NCI-H2107 treated with DMSO at 0.1 percent for 48 hours (cell line): ENCODE measurements around the gene NDUFS1.
"Not testable (repeated sequence)": the region's sequence is repeated elsewhere in the genome, so short reads cannot be mapped to it uniquely, and the experiment has no call there.

ENCODE experiments used
- DNase-seq: peaks from one replicate; lab custom pipeline; 2025; ENCODE audit not compliant: unreplicated experiment; lab: John Stamatoyannopoulos, UW

The NDUFS1 gene

GRCh38 chr2:206159346-206160124 is at the start of gene NDUFS1, which contains the start of gene EEF1B2:
Gene NDUFS1 (minus strand): TSS chr2:206159444. CDS start chr2:206153678, 5,766 bp downstream.
Gene EEF1B2 (plus strand): TSS chr2:206159895. CDS start chr2:206159980, 85 bp downstream.
- peak; percentile 83 for DNase-seq

DNA sequence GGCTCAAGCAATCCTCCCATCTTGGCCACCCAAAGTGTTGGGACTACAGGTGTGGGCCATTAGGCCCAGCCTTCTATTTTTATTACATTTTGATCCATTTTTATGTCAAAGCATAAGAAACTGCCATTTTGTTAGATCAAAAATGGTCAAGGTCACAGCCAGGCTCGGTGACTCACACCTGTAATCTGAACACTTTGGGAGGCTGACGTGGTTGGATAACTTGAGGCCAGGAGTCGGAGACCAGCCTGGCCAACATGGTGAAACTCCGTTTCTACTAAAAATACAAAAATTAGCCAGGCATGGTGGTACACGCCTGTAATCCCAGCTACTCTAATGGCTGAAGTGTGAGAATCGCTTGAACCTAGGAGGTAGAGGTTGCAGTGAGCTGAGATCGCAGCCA is 49.7 kb upstream of the NDUFS1 start:
- no peak for DNase-seq

- DNase-seq, result not testable (repeated sequence)
Observed at GRCh38 chr2:206207316-206207715, 48.1 kb upstream of the NDUFS1 start.

DNA sequence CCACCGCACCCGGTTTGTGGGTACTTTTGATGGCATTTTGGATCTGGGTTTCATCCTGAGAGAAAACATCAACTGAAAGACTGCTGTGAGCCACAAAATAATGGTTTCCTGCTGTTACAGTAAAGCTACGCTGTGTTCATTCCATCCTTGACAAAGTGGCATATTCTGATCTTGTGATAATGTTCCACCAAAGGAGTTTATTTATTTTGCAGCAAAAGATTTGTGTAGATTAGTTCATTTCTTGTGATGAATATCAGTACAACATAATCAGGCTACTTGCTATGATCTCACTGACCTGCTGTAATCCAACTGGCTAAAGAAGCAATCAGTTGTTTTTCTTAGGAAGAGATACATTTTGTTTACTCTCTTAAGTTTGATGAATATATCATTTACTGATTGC is 45.5 kb upstream of the NDUFS1 start:
- DNase-seq, result no peak

DNA sequence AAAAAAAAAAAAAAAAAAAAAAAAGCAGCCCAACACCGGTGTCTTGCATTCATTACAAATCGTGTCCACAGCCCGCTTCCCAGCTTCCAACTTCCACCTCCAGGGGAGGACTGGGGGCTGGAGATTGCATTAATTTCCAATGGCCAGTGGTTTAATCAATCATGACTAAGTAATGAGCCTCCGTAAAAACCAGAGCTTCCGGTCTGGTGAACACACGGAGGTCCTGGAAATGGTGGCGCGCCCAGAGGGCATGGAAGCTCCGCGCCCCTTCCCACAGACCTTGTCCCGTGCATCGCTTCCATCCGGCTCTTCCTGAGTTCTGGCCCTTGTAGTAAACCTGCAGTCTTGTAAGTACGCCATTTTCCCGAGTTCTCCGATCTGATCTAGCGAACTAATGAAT is 44.1 kb upstream of the NDUFS1 start:
- DNase-seq, result no peak

GRCh38 chr2:206202446-206202845 is 43.2 kb upstream of the NDUFS1 start:
- no peak for DNase-seq

DNA sequence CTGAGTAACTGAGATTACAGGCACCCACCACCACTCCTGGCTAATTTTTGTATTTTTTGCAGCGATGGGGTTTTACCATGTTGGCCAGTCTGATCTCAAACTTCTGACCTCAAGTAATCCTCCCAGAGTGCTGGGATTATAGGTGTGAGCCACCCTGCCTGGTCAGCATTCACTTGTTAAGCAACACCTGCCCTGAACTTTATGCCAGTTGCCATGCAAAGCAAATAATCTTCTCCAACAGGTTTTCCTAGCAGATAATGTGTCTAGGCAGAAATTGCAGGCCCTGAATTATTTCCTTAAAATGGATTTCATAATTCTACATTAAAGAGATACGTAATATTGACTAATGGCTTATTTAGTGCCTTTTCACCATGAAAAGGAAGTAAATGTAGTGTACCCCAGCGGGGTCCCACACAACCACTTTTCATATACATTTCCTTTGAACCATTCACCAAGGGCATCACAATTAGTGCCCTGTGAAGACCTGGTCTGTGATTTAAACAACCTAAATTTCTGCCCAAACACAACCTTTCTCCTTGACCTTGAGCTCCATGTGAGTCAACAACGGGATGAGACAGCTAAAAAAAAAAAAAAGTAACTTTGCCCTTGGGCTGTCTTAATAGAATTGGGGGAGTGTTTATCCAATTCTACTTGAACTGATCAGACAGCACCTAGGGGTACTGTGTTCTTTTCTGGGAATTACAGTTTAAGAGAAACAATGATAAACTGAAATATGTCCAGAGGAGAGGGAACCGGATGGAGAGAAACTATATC is 42.0 kb upstream of the NDUFS1 start:
- DNase-seq, result no peak

DNA sequence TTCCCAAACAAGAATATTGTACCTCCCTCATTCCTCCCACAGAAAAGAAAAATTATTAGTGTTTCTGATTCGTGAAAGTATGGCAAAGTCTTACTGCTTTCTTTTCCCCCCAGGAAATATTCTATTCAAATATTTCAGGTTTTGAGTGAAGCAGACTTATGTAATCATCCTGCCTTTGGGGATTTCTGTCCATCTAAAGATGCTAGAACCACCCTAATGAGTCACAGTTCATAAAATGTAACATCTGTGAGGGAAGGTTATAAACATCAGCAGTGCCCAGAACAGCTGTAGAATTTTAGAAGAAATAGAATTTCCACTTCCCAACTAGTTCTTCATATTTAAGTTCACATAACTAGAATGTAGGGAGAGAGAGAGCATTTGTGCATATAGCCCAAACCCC is 39.4 kb upstream of the NDUFS1 start:
- DNase-seq, result no peak

GRCh38 chr2:206193671-206194357 is 34.6 kb upstream of the NDUFS1 start:
- DNase-seq, result no peak

DNA sequence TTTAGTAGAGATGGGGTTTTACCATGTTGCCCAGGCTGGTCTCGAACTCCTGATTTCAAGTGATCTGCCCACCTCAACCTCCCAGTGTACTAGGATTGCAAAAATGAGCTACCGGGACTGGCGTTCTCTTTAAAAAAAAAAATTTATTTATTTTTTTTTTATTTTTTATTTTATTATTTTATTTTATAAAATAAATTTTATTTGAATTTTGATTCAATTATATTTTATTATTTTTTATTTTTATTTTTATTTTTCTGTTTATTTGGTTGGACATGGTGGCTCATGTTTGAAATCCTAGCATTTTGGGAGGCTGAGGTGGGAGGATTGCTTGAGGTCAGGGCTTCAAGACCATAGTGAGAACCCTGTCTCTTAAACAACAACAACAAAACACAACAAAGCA is 32.9 kb upstream of the NDUFS1 start:
- no peak for DNase-seq

- no peak for DNase-seq
Observed at GRCh38 chr2:206190689-206191088, 31.4 kb upstream of the NDUFS1 start.

GRCh38 chr2:206190111-206190510 is 30.9 kb upstream of the NDUFS1 start:
- DNase-seq, result no peak

DNA sequence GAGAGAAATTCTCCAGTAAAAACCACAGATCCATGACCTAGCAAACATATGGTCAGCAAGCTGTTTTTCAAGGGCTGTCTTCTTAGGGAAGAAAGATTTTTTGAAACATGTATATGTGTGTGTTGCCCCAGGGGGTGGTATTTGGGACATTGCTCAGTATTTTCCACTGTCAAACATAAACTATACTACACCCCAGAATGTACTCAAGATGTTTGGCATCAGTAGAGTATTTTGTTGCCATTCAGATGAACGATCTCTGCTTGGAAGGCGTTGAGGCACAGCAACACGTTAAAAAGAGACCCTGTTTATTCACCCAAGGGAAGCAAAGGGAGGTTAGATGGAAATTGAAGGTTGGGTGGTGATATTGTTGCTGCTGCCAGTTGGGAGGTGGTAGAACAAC is 30.4 kb upstream of the NDUFS1 start:
- DNase-seq, result no peak

DNA sequence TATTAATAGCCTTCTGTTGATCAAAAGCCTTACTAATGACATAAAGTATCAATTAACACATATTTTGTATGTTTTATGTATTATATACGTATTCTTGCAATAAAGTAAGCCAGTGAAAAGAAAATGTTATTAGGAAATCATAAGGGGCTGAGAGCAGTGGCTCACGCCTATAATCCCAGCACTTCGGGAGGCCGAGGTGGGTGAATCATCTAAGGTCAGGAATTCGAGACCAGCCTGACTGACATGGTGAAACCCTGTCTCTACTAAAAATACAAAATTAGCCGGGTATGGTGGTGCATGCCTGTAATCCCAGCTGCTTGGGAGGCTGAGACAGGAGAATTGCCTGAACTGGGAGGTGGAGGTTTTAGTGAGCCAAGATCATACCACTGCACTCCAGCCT is 22.3 kb upstream of the NDUFS1 start:
- not testable (repeated sequence) for DNase-seq

GRCh38 chr2:206176901-206177300 is 17.7 kb upstream of the NDUFS1 start:
- DNase-seq, result no peak

DNA sequence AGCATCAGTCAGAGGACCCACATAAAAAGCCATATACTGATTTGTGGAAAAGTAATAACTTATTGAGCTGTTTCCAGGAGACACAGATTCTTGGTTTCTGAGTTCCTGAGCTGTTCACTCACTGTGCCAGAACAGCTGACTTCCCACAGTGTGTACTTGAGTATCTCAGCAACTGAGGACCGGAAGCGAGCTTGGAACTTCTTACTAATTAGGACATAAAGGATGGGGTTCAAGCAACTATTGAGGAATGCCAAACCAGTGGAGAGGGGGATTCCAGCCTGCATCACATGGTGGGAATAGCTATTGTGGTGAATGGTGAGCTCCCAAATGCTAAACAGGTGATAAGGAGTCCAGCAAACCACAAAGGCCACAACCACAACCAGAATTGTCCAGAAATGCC is 16.9 kb upstream of the NDUFS1 start:
- no peak for DNase-seq

GRCh38 chr2:206173147-206173546 is 13.9 kb upstream of the NDUFS1 start:
- DNase-seq, result no peak

DNA sequence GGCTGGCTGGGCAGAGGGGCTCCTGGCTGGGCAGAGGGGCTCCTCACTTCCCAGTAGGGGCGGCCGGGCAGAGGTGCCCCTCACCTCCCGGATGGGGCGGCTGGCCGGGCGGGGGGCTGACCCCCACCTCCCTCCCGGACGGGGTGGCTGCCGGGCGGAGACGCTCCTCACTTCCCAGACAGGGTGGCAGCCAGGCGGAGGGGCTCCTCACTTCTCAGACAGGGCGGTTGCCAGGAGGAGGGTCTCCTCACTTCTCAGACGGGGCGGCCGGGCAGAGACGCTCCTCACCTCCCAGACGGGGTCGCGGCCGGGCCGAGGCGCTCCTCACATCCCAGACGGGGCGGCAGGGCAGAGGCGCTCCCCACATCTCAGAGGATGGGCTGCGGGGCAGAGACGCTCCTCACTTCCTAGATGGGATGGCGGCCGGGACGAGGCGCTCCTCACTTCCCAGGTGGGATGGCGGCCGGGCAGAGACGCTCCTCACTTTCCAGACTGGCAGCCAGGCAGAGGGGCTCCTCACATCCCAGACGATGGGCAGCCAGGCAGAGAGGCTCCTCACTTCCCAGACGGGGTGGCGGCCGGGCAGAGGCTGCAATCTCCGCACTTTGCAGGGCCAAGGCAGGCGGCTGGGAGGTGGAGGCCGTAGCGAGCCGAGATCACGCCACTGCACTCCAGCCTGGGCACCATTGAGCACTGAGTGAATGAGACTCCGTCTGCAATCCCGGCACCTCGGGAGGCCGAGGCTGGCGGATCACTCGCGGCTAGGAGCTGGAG is 12.6 kb upstream of the NDUFS1 start:
- DNase-seq, result not testable (repeated sequence)

DNA sequence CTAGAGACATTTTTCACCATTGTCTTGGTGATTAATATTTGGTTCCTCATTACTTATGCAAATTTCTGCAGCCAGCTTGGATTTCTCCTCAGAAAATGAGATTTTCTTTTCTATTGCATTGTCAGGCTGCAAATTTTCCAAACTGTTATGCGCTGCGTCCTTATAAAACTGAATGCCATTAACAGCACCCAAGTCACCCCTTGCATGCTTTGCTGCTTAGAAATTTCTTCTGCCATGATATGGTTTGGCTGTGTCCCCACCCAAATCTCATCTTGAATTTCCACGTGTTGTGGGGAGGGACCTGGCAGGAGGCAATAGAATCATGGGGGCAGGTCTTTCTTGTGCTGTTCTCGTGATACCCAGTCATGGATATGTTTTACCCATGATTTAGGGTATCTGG is 9.0 kb upstream of the NDUFS1 start:
- not testable (repeated sequence) for DNase-seq

DNA sequence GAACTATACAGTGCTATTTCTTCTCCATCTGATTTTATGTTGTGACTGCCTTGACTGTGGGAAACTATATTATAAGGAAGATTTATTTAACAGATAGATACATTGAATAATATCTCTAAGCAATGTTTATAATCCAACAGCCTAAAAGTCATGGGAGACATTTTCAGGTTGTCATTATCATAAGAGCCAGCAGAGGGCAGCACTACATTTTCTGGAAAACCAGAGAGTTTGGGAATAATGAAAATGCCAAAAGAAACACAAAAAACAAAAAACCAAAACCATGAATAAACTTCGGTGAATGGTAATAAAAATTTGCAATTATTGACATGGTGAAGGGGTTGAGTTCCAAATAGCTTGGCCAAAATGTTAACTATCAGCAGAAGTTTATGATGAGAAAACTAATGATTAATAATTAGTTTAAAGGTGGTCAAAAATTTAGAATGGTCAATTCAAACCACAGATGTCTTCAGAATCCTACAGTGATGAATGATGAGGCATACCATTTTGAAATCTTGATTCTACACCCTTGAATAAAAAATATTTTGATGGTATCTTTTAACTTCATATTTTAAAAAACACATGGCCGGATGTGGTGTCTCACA is 5.1 kb upstream of the NDUFS1 start:
- DNase-seq, result peak; percentile 2
